OCI-LY3 (cell line): ENCODE measurements around the gene CCDC89.

ENCODE experiments used
- H2AFZ ChIP-seq: fragments of 200-600, 300-600 bp; shearing (Covaris generic); 2 replicates; pipeline ENCODE4 v1.6.0; 2014; ENCODE audit warnings: antibody characterized with exemption, low read depth, low read length
- H3K27ac ChIP-seq: fragments of 200-600, 300-600 bp; sonication (generic); 2 replicates; pipeline ENCODE4 v1.5.1; 2014; ENCODE audit warnings: mild to moderate bottlenecking, low read length, moderate library complexity, mixed read lengths
- H3K27me3 ChIP-seq: fragments of 200-600, 300-600 bp; sonication (generic); 2 replicates; pipeline ENCODE4 v1.6.1; 2014; ENCODE audit warnings: low read depth, low read length, mixed read lengths
- H3K36me3 ChIP-seq: fragments of 200-600, 300-600 bp; sonication (generic); replicated peaks from 2 replicates; pipeline ENCODE3; 2014; ENCODE audit warnings: low read depth, low read length, mixed read lengths
- H3K4me1 ChIP-seq: fragments of 300-600, 200-600 bp; sonication (generic); 2 replicates; pipeline ENCODE4 v1.6.1; 2014; ENCODE audit warnings: low read length, mixed read lengths
- H3K4me2 ChIP-seq: fragments of 200-600, 300-600 bp; sonication (generic); 2 replicates; pipeline ENCODE4 v1.6.1; 2014; ENCODE audit warnings: low read length, mixed read lengths
- H3K4me3 ChIP-seq: fragments of 300-600, 200-600 bp; sonication (generic); 2 replicates; pipeline ENCODE4 v1.5.1; 2014; ENCODE audit warnings: antibody characterized with exemption, mild to moderate bottlenecking, low read length, moderate library complexity
- H3K79me2 ChIP-seq: fragments of 300-600, 200-600 bp; shearing (Covaris generic); 2 replicates; pipeline ENCODE4 v1.6.1; 2014; ENCODE audit warnings: mild to moderate bottlenecking, low read length, mixed read lengths
- H3K9ac ChIP-seq: fragments of 300-600, 200-600 bp; shearing (Covaris generic); 2 replicates; pipeline ENCODE4 v1.6.0; 2014; ENCODE audit warnings: mild to moderate bottlenecking, low read length, moderate library complexity
- H3K9me3 ChIP-seq: fragments of 200-600, 300-600 bp; shearing (Covaris generic); 2 replicates; pipeline ENCODE4 v1.6.1; 2014; ENCODE audit warnings: low read length, mixed read lengths; ENCODE audit not compliant: insufficient read depth
- H4K20me1 ChIP-seq: fragments of 200-600, 300-600 bp; sonication (generic); 2 replicates; pipeline ENCODE4 v1.6.1; 2016; ENCODE audit warnings: low read length, mixed read lengths; ENCODE audit not compliant: insufficient read depth
- EZH2phosphoT487 ChIP-seq: fragments of 200-600 bp; shearing (Covaris generic); IDR thresholded peaks from 2 replicates; pipeline ENCODE4 v1.6.1; 2018; ENCODE audit warnings: antibody characterized with exemption, mixed run types, low read depth
- TF ChIP-seq, protein P1 (sequence below): fragments of 200-600, 300-600 bp; sonication (generic); IDR thresholded peaks from 2 replicates; pipeline ENCODE4 v1.5.1; 2014; ENCODE audit warnings: antibody characterized with exemption, low read length, low read depth

CCDC89 gene

GRCh38 chr11:85724748-85725465, 38.9 kb upstream of the CCDC89 start:
- no peaks in the 10 kb centered on the region for H3K79me2 ChIP-seq
- H3K9me3 ChIP-seq = no peaks in the 10 kb centered on the region
- peaks cover 4% of the 10 kb centered on the region; the same call in 1 of the 2 replicates for H3K4me1 ChIP-seq
- H3K27ac ChIP-seq = no peak overlapping the region
- no peaks in the 10 kb centered on the region for H4K20me1 ChIP-seq
- no peaks in the 10 kb centered on the region for H3K36me3 ChIP-seq
- H3K4me2 ChIP-seq = no peak overlapping the region
- peaks cover 25% of the 10 kb centered on the region for H3K27me3 ChIP-seq
- H3K4me3 ChIP-seq = no peak overlapping the region
- no peak overlapping the region for H2AFZ ChIP-seq
- no peak for TF ChIP-seq EZH2phosphoT487
- TF ChIP-seq, protein P1, sequence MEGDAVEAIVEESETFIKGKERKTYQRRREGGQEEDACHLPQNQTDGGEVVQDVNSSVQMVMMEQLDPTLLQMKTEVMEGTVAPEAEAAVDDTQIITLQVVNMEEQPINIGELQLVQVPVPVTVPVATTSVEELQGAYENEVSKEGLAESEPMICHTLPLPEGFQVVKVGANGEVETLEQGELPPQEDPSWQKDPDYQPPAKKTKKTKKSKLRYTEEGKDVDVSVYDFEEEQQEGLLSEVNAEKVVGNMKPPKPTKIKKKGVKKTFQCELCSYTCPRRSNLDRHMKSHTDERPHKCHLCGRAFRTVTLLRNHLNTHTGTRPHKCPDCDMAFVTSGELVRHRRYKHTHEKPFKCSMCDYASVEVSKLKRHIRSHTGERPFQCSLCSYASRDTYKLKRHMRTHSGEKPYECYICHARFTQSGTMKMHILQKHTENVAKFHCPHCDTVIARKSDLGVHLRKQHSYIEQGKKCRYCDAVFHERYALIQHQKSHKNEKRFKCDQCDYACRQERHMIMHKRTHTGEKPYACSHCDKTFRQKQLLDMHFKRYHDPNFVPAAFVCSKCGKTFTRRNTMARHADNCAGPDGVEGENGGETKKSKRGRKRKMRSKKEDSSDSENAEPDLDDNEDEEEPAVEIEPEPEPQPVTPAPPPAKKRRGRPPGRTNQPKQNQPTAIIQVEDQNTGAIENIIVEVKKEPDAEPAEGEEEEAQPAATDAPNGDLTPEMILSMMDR = no peak
- H3K9ac ChIP-seq = no peak overlapping the region

DNA sequence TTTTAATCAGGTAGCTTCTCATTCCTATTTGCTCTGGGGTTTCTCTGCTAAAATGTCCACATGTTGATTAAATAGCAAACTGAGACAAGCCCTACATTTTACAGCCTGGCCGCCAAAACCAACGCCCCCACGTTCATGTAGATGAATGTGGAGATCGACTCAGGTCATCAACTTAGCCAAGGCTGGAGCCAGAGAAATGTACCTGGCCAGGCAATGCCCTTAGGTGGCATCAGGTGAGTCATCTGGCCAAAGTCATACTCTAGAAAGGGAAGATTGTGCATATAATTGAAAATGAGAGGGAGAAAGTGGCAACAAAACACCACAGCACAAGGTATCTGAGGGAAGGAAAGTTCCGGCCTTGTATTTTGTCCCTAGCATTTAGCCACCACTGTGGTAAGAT, 37.1 kb upstream of the CCDC89 start:
- Histone ChIP-seq H3K36me3 (no peaks in the 10 kb centered on the region), H3K9ac (no peak overlapping the region), H3K27ac (no peak overlapping the region), H3K4me3 (no peak overlapping the region), H3K9me3 (no peaks in the 10 kb centered on the region), H3K79me2 (no peaks in the 10 kb centered on the region), H2AFZ (no peak overlapping the region), H3K4me1 (peaks cover 4% of the 10 kb centered on the region; the same call in 1 of the 2 replicates), H4K20me1 (no peaks in the 10 kb centered on the region), H3K4me2 (no peak overlapping the region), H3K27me3 (peaks cover 25% of the 10 kb centered on the region)
- TF ChIP-seq, protein P1 = no peak
- TF ChIP-seq EZH2phosphoT487 = no peak

- H2AFZ ChIP-seq = no peak overlapping the region
- H3K4me1 ChIP-seq = peaks cover 4% of the 10 kb centered on the region; the same call in 1 of the 2 replicates
- no peak overlapping the region for H3K9ac ChIP-seq
- H3K27me3 ChIP-seq = peaks cover 14% of the 10 kb centered on the region
- no peak overlapping the region for H3K4me2 ChIP-seq
- no peaks in the 10 kb centered on the region for H3K79me2 ChIP-seq
- H3K9me3 ChIP-seq = no peaks in the 10 kb centered on the region
- H4K20me1 ChIP-seq = no peaks in the 10 kb centered on the region
- TF ChIP-seq, protein P1 = no peak
- no peak for TF ChIP-seq EZH2phosphoT487
- no peaks in the 10 kb centered on the region for H3K36me3 ChIP-seq
- no peak overlapping the region for H3K4me3 ChIP-seq
- H3K27ac ChIP-seq = no peak overlapping the region
These were observed 35.2 kb upstream of the CCDC89 start for GRCh38 chr11:85721191-85721590.

DNA sequence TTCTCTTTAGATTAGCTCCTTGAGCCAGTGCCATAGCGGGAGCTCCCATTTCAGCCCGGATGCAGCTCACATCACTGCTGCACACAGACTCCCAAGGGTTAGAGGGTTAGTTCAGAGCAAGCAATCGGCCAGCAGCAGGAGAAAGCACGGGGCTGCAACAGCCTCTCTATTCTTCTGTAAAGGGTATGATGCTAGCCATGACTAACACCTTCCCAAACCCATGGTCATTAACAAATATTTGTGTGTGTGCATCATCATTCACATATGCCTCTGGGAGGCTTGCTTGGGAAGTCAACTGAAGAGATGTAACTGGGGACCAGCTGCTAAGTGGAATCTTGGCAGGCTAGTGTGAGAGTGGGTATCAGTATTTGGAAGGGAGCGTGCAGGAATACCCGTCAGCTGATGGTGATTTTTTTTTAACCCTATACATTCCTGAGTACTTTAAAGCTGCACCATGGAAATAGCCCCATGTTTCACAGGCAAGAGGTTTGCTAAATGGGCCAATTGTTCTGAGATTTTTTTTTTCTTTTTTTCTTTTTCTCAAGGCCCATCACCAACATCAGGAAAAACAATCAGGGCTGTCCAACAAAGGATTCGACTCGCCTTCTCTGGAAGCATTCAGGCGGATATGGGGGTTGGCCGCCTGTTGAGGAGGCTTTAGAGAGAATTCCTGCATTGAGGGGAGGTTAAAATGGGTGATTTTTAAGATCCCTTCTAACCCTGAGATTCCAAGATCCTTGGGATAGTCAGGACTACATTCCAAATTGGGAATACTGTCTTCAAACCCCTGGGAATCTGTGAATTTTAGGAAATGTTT, 33.2 kb upstream of the CCDC89 start:
- no peaks in the 10 kb centered on the region for H3K9me3 ChIP-seq
- TF ChIP-seq EZH2phosphoT487 = no peak
- TF ChIP-seq, protein P1 = no peak
- H3K27ac ChIP-seq = no peak overlapping the region
- no peaks in the 10 kb centered on the region for H4K20me1 ChIP-seq
- no peak overlapping the region for H3K4me3 ChIP-seq
- H3K9ac ChIP-seq = no peak overlapping the region
- no peak overlapping the region for H2AFZ ChIP-seq
- H3K36me3 ChIP-seq = no peaks in the 10 kb centered on the region
- no peak overlapping the region for H3K4me2 ChIP-seq
- H3K4me1 ChIP-seq = peaks cover 4% of the 10 kb centered on the region; the same call in 1 of the 2 replicates
- H3K79me2 ChIP-seq = no peaks in the 10 kb centered on the region
- H3K27me3 ChIP-seq = peaks cover 13% of the 10 kb centered on the region
